HG03565 (cell line): ENCODE data around the gene WDR90.
"Not testable (repeated sequence)": the region's sequence is repeated elsewhere in the genome, so short reads cannot be mapped to it uniquely, and the experiment has no call there.

Experiments
- ATAC-seq: cut with Tn5 transposase; IDR thresholded peaks from one replicate; pipeline ENCODE4 v1.9.1; 2021; ENCODE audit warnings: mild to moderate bottlenecking, moderate library complexity; ENCODE audit not compliant: unreplicated experiment

The WDR90 gene

DNA sequence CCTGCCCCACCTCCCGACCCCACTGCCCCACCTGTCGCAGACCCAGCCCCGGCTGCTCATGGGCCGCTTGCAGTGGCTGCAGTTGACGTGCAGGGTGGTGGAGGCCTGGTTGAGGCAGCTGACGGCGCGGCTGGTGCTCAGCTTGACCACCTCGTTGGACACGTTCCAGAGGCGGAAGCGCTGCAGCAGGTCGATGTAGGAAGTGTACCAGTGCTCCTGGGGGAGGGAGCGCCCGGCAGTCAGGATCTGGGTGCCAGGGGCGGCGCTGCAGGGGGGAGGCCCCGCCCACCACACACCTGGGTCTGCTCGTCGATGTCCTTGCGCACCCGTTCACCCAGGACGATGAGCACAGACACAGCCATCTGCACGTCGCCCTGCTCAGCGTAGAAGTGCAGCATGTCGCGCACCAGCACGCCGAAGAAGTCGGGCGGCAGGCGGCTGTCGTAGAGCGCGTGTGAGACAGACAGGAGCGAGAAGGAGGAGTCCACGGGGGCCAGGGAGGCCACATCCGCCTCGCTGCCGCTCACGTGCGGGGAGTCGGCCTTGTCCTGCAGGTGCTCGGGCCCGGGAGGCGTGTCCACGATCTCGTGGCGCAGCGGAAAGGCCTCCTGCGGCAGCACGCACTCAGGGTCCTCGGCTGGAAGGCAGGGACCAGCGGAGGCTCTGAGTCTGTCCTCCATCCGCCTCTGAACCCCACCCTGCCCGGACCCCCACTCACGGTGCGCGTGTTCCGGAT, 36.0 kb downstream of the WDR90 start:
- no peak for ATAC-seq

DNA sequence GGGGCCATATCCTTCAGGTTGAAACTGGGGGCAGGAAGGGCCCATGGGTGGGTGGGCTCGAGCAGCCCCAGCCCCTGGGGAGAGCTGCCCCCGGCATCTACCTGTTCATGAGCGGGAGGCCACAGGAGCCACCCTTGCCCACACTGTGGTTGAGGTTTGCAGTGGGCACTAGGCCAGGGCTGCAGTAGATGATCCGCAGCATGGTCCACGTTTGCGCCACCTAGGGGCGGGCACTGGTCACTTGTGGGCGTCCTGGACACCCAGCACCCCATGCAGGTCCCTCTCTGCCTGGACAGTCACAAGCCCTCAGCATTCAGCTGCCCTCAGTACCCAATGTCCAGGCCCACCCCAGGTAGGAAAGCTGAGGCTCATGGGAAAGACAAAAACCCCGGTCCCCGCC, 36.8 kb downstream of the WDR90 start:
- ATAC-seq: no peak

DNA sequence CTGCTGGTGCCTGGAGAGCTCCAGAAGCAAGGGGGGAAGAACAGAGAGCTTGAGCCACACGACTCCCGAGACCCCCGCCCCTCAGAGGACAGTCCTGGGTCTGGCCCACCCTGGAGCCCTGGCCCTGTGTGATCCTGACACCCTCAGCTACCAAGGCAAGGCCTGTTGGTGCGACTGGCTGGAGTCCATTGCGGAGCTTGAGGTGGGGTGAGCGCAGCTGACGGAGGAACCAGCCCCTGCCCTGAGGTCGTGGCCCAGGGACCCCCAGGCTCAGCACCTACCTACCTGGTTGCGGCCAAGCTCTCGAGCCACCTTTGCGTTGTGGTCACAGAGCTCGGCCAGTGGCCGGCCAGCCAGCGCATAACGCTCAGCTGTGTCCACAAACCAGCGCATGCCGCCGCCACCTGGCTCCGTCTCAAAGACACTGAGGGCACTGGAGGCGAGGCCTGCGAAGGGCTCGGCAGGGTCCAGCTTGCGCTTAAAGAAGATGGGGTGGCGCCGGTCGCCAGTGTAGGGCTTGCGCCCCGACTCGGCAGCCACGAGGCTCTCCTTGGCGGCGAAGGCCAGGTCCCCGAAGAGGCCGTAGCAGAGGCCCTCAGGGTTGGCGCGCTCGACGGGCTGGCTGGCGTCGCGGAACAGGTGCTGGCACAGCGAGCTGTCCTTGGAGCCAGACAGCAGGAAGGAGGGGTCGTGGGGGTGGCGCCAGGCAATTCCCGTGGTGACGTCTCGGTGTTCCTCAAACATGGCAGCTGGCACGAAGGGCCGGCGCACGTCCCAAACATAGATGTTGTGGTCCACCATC, 37.5 kb downstream of the WDR90 start:
- no peak for ATAC-seq

- no peak for ATAC-seq
Observed at GRCh38 chr16:687499-687898, 38.3 kb downstream of the WDR90 start.

GRCh38 chr16:689175-689897, 40.2 kb downstream of the WDR90 start:
- ATAC-seq: no peak

DNA sequence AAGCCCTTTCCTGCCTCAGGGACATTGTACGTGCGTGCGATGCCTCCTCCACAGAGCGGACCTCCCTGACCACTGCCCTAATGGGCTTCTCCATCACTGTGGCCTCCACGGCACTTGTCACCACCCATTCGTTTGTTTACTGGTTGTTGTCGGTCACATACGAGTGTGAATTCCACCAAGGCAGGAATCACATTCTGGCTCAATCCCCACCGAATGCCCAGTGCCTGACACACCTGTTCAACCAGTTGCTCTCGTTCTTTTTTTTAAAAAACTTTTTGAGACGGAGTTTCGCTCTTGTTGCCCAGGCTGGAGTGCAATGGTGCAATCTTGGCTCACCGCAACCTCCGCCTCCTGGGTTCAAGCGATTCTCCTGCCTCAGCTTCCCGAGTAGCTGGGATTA, 42.1 kb downstream of the WDR90 start:
- ATAC-seq: not testable (repeated sequence)

DNA sequence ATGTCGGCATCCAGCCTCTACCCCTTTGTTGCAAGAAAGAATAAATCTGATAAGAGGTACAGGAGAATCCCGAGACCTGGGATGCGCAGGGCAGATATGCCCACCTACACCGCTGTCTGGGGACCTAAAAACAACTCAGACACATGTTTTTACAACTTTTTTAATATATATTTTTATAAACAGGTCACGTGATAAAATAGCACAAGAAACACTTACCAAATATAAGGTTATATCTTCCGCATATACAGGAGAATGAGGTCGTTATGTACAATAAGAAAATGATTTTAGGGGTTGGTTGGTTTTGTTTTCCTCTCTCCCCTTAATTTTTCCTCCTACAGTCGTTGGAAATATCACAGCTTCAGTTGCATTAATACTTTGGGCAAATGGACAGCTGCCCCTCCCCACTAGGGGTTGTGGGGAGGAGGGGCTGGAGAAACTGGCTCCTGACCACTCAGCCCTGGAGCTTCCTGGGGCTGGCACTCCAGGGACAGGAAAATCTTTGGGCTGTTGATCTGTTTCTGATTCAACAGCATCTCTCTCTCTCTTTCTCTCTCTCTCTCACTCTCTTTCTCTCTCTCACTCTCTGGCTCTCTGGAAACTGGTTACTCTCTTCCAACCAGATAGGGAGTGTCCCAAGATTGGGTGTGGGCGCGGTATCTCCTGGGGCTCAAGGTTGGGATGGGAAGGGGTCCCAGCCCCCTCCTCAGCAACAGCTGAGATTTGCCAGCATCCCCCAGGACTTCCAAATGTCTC, 43.4 kb downstream of the WDR90 start:
- ATAC-seq: no peak

GRCh38 chr16:693364-693763, 44.2 kb downstream of the WDR90 start:
- ATAC-seq: no peak

DNA sequence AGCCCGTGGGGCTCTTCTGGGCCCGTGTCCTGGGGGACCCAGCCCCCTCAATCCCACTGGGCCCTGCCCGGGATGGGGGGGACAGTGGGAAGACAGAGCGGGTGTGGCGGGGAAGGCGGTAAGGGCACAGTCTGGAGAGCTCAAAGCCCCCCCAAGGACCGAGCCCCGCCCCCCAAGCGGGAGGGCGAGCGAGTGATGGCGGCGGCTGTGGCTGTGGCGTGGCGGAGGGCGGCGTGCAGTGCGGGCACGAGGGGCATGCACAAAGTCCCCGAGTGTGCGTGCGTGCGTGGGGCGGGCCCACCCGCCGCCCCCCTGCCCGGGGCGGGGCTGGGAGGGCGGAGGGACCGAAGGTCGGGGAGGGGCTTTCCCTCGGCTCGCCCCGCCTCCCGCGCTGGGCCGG, 44.6 kb downstream of the WDR90 start:
- no peak for ATAC-seq

DNA sequence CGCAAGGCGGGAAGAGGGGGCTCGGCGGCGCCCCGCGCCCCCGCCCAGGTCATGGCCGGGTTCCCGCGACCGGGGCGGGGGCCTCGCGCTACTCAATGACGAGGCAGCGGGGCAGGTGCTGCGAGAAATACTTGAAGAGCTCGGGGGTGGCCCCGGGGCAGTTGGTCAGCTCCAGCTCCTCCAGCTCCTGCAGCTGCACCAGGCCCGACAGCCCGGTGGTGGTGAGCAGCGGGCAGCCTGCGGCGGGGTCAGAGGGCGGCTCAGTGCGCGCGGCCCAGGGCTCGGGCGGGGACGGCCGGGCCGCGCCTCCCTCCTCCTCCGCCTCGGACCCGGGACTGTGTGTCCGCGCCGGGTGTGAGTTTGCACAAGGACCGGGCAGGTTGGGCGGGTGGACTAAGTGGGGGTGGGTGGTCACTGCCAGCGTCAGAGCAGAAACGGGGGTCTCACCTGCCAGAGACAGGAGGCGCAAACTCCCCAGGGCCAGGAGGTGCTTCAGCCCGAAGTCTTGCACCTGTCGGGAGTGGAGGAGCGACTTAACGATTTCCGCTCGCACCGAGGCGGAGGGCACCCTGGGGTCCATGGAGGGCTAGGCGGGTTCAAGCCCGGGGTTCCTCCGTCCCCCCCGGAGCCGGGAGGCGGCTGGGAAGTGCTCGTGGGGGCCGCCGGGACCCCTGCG, 45.2 kb downstream of the WDR90 start:
- ATAC-seq: no peak

GRCh38 chr16:694863-695354, 45.7 kb downstream of the WDR90 start:
- ATAC-seq: no peak

DNA sequence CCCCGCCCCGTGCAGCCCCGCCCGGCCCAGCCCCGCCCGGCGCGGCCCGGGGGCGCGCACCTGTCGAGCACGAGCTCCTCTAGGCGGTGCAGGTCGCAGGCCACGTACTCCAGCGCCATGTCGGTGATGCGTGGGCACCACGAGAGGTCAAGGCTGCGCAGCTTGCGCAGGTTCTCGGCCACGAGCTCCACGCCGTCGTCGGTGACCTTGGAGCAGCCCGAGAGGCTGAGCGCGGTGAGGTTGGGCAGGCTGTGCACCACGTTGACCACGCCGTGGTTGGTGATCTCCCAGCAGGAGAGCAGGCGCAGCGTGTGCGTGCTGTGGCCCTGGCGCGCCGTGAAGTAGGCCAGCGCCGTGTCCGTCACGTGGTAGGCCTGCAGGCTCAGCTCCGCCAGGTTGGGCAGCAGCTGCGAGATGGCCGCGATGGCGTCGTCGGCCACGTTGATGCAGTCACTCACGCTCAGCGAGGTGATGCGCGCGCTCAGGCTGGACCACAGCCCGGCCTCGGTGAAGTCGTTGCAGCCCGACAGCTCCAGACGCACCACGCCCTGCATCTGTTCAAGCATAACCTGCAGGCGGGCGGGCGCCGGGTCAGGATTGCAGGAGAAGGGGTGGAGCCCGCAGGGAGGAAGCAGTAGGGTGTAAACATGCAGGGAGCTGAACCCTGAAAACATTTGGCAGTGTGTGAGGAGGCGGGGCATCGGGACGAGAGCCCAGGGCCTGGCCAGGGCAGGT, 46.4 kb downstream of the WDR90 start:
- no peak for ATAC-seq

DNA sequence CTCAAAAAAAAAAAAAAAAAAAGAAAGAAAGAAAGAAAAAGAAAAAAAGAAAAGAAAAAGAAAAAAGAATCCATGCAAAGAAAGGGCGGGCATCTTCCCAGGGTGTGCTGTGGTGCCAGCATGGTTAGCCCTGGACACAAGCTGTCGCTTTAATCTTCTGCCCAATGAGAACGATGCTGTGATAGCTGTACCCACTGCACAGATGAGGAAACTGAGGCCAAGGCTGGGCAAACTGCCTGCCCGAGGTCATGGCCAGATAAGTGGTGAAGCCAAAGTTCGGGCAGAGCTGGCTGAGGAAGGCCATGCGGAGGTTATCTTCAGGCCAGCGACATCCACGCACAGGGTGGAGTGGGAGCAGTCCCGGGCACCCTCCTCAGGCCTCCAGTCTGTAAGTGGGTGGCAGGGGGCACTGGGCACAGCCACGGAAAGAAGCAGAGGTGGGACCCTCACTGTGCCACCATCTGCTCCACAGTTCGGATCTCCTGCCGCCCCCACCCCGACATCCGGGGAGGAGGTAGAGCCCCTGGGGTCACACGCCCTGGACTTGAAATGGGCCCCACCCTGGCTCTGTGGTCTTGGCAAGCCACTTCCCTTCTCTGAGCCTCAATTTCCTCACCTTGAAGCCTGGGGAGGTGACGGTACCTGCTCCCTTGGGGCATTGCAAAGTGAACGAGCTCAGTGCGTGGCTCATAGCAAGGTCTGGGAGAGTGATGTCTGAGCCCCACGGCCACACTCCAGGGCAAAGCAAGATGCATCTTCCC, 49.9 kb downstream of the WDR90 start:
- no peak for ATAC-seq

DNA sequence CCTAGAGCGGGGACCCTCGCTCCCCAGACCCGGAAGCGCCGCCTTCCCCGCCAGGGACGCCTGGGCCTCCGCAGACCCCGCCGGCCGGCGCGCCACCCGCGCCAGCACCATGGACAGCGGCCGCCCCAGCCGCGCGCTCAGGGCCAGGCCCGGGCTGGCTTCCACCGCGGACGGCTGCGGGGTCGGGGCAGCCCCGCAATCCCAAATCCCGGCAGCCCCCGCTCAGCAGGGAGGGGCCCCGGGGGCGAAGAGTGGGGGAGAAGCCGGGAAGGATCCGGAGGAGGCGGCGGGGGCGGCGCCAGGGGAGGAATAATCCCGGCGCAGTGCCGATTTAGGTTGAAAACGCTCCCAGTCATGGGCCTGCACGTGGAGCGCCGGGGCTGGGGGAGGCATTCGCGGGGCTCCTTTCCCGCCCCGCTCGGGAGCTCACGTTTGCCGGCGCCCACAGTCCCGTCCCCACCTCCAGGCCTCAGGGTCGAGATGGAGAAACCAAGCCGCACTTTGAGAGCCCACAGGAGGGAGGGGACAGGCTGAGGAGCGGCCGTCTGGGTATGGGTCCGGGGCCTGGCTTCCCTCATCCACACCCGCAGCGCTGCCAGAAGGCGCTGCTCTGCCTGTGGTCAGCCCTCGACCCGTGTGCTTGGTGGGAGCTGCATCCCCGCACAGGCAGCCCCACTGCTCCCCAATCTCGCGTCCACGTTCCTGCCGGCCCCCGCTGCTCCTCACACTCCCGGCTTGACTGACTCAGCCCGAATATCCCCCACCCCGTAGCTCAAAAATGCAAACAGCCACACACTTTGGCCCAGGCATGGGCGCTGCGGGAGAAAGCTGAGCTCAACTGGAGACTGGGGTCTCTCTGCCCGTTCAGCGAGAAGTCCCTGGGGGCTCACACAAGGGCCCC, 51.8 kb downstream of the WDR90 start:
- no peak for ATAC-seq

GRCh38 chr16:702341-702740, 53.2 kb downstream of the WDR90 start:
- ATAC-seq: no peak

DNA sequence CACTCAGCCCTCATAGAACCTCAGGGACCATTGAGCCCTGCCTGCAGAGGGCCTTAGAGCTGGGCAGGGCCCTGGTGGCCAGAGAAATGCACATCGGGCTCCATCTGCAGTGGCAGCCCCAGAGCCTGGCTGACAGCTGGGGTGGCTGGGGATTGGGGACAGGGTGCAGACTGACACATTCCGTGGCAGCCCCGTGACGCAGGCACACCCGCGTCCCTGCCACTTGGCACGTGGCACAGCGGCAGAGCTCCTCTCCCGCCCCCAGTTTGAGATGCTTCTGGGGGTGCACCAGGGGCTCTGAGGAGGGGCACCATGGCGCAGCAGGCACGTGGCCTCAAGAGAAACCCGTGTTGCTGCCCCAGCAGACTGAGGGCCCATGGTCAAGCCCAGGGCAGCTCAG, 54.2 kb downstream of the WDR90 start:
- no peak for ATAC-seq

DNA sequence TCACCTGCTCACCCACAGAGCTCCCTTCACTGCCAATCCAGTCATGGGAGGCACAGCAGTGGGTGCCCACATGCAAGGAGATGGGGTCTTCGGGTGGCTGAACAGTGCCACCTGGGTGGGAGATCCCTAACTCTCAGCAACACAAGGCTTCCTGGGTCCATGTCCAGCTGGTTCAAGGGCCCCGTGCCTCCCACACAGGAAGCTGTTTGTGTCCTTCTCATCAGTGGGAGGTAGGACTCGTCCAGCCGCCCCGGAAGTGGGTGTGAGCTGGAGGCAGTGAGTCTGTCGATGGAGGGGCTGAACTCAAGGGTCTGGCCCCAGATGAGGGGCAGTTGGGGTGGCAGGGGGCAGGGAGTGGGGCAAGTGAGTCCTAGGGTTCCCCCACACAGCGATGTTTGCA, 54.9 kb downstream of the WDR90 start:
- ATAC-seq: no peak
